HG03280 (cell line): ENCODE data around the gene BCAR3.

Experiments used
- ATAC-seq: cut with Tn5 transposase; IDR thresholded peaks from one replicate; pipeline ENCODE4 v1.9.1; 2021; ENCODE audit warnings: mild to moderate bottlenecking, moderate library complexity; ENCODE audit not compliant: unreplicated experiment

Gene BCAR3

DNA sequence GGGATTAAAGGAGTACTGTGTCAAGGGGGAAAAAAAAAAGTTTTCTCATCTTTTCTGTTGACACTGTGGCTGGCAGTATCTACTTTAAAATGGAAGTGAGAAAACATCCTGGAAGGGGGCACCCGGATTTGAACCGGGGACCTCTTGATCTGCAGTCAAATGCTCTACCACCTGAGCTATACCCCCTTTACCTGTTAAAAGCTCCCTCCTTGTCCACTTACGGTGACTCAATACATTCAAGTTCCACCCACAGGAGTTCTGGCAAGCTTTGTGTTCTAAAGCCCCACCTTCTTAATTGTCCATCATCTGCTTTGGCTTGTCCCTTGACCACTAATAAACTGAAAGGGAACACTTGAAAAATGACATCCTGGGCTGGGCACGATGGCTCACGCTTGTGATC, 165.5 kb downstream of the BCAR3 start:
- no peak for ATAC-seq
